HG02943 (cell line): Measurements from ENCODE around the gene BCL11A.

Experiments used
- ATAC-seq: cut with Tn5 transposase; IDR thresholded peaks from one replicate; pipeline ENCODE4 v1.9.1; 2021; ENCODE audit warnings: mild to moderate bottlenecking, low read depth, moderate library complexity; ENCODE audit not compliant: unreplicated experiment

Gene BCL11A

DNA sequence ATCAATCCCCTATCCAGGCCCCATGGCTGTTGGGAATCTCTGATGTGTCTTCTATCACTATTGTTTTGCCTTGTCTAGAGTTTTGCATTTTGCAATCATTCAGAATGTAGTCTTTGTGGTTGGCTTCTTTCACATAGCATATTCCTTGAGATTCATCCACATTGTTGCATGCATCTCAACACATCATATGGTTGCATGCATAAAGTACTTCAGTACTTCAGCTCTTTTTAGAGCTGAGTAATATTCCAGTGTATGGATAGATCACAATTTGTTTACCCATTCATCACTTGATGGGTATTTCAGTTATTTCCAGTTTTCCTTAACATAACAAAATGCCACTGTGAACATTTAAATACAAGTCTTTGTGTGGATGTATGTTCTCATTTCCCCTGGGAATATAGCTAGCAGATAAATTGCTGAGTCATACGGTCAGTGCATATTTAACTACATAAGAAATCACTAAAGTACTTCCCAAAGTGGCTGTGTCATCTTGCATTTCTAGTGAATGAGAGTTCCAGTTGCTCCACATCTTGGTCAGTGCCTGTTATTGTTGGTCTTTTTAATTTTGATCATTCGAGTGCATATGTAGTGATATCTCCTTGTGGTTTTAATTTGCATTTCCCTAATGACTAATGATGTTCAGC is 138.8 kb downstream of the BCL11A start:
- ATAC-seq: no peak

DNA sequence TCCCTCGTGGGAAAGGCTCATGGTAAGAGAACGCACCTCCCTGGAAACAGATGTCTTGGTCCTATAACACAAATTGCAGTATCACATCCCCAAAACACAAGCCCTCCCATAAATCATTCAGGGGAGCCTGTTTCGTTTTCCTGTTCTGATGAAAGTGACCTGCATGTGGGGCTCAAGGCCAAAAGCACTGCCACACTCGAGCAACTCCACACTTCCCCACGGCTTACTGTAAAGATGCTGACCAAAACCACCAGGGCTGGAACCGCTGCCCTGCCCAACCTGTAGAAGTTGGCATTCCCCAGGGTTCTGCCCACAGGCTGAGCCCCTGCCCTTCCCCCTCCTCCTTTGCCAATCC is 139.7 kb downstream of the BCL11A start:
- ATAC-seq: peak; percentile 74

DNA sequence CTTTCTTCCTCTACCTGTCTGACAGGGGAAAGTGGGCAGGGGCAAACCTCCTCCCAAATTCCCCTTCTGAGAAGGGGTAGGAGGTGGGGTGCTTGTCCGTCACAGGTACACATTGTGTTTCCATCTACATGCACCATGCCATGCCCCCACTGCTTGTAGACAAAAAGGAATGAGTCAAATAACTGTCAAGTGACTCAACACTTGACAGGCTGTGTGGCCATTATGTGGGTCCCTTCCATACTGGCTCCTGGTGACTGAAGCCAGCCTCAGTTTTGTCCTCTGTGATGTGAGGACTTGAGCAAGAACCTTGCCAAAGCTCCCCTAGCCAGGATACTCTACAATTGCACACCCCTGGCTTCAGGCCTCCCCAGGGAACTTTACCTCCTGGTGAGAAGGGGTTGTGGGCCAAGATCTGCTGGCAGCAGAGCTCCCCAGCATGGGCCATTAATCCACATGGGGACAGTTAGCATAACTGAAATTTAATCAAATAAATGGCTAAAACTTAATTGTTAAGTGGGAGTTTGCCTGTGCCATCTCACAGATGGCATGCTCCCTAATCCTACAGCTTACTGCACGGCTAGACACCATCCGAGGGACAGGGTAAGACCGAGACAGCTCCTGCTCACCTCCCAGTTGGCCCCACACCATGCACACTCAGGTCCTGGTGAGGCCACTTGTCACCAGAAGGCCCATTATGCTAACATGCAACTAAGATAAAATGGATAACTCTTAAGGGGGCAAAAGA is 140.2 kb downstream of the BCL11A start:
- peak; percentile 38 for ATAC-seq

DNA sequence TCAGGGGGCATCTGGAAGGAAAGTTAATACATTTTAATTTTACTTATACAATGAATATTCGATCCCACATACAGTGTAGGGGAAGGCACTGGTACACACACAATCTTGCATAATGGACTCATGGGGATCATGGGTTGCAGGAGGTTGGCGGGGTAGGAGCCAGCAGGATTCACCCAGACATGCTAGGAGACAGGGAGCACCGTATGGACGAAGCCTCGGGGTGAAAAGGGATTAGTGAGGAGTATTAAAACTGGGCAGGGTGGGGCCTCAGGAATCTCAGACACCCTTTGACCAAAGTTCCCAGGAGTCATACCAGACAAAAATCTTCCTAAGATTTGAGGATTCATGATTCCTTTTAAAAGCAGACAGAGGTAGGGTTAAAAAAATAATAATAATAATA is 140.8 kb downstream of the BCL11A start:
- no peak for ATAC-seq

DNA sequence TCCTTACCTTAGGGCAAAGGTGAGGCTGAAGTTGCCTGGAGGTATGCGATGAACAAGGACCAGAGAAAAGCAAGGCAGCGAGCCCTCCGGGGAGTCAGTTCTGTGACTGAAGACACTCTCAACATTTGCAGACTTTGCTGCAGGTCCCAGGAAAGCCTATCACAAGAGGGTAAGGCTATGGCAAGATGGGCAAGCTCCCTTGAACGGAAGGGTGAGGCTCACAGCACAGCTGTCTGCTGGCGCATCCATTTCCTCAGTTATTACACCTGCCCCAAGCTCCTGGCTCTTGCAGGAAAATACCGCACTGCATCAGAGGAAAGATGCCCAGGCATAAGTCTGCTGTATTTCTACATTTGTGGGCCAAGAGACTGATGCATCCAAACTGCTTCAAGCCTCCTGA is 141.4 kb downstream of the BCL11A start:
- ATAC-seq: no peak

DNA sequence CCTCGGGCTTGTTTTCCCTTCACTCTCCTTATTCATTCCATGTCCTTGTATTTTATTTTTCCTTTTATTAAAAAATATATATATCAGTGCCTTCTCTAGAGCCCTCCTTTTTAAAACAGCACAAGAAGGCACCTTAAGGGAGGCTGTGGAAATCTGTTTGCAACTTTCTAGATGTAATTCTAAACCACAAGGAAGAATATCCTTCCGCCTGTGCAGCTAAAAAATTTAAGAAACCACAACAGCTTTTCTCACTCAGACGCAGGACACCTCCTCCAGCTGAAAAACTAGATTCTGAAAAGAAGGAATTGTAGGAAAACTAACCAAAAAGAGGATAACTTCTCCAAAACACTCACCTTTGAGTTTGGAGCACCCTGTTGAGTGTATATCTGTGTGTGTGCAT is 142.2 kb downstream of the BCL11A start:
- no peak for ATAC-seq

DNA sequence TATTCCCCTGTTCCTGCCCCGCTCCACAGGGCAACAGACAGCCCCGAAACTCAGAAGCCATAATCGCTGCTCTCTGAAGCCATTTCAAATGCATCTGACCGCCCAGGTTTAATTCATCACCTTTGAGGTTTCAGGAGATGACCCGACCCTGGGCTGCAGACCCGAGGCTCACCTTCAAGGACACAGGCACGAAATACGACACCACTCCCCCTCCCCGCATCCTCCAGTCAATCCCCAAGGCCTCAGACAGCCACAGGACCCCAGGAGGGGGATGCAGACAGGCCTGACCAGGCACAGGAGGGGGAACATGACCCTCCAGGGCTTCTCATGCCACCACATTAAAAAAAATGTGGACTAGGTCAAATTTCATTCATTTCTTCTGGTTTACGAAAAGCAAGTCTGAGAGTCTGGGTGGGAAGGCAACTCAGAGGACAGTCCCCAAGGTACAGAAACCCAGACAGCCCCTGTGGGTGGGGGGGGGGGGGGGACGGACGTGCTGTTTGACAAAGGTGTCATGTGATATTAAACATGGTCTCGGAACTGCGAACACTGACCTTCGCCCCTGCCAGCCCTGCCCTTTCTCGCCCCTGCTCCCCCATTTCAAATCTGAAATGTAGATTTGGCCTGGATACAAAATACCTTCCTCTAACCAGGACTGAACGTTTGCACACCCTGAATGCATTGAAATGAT is 142.9 kb downstream of the BCL11A start:
- no peak for ATAC-seq

DNA sequence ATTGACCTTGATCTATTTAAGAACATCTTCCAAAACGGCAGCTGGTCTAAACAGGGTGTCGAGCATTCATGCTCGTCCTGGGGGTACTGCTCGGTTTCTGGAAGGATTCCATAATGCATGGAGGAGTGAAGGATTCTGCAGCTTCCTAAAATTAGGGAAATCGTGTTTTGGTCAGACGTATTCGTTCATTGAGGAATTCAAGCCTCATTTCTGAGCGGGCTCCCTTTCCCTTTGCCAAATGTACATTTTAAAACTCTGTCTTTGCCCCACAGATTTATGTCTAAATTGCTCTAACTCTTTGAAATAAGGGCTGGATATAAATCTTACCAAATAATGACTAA is 144.0 kb downstream of the BCL11A start:
- no peak for ATAC-seq

DNA sequence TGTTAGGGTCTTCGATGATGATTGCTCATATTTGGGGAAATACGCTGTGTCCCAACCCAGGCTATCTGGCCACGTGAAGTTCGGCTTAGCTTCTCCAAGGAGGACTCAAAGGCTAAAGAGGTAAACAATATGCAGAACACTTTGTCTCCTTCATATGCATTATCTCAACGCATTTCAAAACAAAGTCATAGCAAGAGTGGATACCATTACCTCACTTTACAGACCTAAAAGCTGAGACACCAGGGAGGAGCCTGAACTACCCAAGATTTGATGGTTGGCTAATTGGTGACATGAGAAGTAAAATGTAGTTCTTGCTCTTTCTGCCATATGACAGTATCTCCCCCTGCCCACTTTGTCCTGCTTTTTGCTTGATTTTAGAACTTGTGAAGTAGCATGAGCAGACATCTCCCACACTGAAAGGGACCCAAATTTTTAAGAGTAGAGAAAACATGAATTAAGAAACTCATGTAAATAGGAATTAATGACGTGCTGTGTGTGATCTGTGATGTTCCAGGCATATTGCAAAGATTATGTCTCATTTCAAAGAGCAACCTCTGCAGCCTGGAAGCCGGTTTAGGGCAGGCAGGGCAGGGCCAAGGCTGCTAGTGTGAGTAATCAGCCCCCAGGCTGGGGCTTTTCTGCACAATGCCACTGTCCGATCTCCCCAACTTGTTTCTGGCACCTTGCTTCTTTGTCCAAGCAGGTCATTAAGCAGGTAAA is 144.5 kb downstream of the BCL11A start:
- ATAC-seq: no peak

DNA sequence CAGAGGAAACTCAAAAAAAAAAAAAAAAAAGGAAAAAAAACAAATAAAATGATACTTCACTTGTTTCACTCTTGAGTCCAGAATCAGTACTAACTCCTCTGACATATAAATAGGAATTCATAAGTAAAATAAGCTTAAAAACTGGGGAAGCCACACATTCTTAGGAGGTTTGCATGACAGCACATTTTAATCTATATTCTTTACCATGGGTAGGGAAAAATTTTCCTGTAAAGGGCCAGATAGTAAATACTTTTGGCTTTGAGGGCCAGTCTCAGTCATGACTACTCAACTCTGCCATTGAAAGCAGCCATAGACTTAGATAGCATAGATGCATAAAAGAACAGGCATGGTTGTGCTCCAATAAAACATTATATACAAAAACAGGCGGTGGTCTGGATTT is 145.2 kb downstream of the BCL11A start:
- ATAC-seq: no peak

DNA sequence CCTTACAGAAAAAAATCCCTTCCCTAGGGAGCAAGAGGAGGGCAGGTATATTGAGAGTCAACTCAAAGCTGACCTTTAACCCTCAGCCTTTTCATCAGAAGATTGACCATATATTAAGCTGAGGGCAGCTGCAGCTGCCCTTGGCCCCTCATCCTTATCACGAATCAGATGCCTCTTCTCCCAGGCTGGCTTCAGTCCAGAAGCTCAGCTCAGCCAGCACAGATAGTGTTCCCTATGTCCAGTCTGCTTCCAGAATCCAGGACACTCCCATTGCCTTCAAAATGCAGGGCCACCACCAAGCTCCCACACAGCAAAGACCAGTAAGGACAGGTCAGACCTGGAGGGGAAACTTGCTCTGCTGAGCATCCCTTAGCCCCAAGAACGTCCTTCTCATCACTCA is 146.1 kb downstream of the BCL11A start:
- ATAC-seq: no peak

DNA sequence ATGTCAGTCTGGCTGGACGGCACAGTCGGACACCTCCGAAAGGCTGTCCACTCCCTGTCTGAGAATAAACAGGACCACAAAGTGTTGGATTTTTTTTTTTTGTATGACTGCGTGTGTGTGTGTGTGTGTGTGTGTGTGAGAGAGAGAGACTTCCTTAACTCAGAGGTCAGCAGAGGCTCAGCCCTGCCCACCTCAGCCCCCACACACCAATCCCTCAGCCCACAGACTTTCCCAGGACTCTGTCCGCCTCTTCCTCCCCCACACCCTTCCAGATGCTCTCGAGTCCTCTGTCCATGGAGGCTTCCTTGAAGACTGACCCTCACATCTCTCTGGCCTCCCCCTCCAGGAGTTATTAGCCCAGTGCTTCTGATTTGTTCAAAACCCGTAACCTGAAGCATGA is 147.3 kb downstream of the BCL11A start:
- no peak for ATAC-seq

DNA sequence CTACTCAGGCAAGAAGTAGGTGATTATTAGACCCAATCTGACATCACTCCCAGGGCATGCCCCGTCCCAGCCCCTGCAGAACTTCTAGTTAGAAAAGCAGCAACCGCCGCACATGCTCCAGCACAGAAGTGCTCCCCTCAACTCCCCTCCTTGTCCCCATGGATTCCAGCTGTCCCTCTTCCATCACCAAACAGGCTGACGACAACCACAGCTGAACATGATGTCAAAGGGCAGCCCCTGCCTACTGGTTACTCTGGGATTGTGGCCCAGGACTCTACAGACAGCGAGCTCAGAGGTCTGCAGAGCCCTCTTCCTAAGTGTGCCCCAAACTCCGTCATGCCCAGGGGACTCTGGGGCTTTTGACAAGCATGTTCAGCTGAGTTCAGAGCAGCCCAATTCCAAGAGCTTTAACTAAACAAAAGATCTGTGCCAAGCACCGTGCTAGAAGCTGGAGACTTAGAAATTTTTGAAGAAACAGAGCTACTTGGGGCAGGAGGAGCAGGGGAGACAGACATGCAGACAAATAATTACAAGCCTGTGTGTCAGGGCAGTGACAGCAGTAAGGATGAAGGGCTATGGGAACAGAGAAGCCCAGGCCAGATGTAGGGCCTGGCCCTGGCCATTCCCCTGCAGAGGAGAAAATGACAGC is 148.1 kb downstream of the BCL11A start:
- no peak for ATAC-seq
